Uterus (tissue), 4 donors: ENCODE data around the gene FNIP1. TPM values are rescaled to one million over a fixed set of nuclear protein-coding genes. Genes with fewer than 3 reads are reported as not detected.
"Not testable (repeated sequence)": the region's sequence is repeated elsewhere in the genome, so short reads cannot be mapped to it uniquely, and the experiment has no call there.

ENCODE experiments used
- DNase-seq, 2 donors: peaks; one replicate each; pipeline ENCODE4 v3.0.0-alpha.2; 2019 to 2020
- H3K27ac ChIP-seq, 2 donors: fragments of 200-600 bp; sonication (generic); 1 replicate in 1 of 2; 2 replicates in 1 of 2; pipeline ENCODE4 v1.5.1; 2016 to 2018
- H3K27me3 ChIP-seq, 2 donors: fragments of 200-600 bp; sonication (generic); one replicate each; pipeline ENCODE4 v1.5.1; 2018 to 2019; ENCODE audit warnings: control low read depth in 1 of 2
- H3K36me3 ChIP-seq, 2 donors: fragments of 200-600 bp; sonication (generic); one replicate each; pipeline ENCODE4 v1.5.1; 2019; ENCODE audit warnings: control low read depth in 1 of 2
- H3K4me1 ChIP-seq, 2 donors: fragments of 200-600 bp; sonication (generic); one replicate each; pipeline ENCODE4 v1.5.1; 2018 to 2019; ENCODE audit warnings: control low read depth in 1 of 2
- H3K4me3 ChIP-seq, 2 donors: fragments of 200-600 bp; sonication (generic); 1 replicate in 1 of 2; 2 replicates in 1 of 2; pipeline ENCODE4 v1.5.1; 2018 to 2019; ENCODE audit warnings: mild to moderate bottlenecking in 1 of 2
- H3K9me3 ChIP-seq, 2 donors: fragments of 200-600 bp; sonication (generic); one replicate each; pipeline ENCODE4 v1.5.1; 2019; ENCODE audit warnings: control low read depth in 1 of 2
- CTCF ChIP-seq, 4 experiments: fragments of 200-600 bp in 2 of 4; fragments of 450-650 bp in 2 of 4; sonication (generic) in 2 of 4; IDR thresholded peaks; one replicate each; pipeline ENCODE4 v1.5.1; 2016 to 2019; ENCODE audit warnings: antibody characterized with exemption in 4 of 4, mild to moderate bottlenecking in 2 of 4, moderate library complexity in 1 of 4
- POLR2A ChIP-seq, 2 donors: fragments of 450-650 bp; IDR thresholded peaks; one replicate each; pipeline ENCODE4 v1.6.1; 2016; ENCODE audit warnings: antibody characterized with exemption in 2 of 2, mild to moderate bottlenecking in 1 of 2, moderate library complexity in 1 of 2
- intact Hi-C: fragments of 100-400 bp; cut with DNase I; formaldehyde crosslinking; loops from one replicate; pipeline ENCODE4 v1.15.1; 2023; ENCODE audit warnings: low total_unique reads
- total RNA-seq, 4 donors: library from RNA; depleted of rRNA in 3 of 4; stranded (reverse); fragments of >200 nt in 3 of 4; gene quantifications; one replicate each; pipeline versions ENCODE4 v1.1.0 to v1.2.4, GENCODE V29; 2014 to 2023
- donor health status: DM: yes; HTN: yes; CAD: no.

Gene FNIP1
- total RNA-seq = 10 to 100 TPM; 32.4 to 89.6 (median 61.0) TPM

GRCh38 chr5:131796793-131797693 is at the start of gene FNIP1:
Gene FNIP1, minus strand, starts transcription at chr5:131797017. Its CDS starts 96 bp downstream, at chr5:131796921.
- Histone ChIP-seq H3K4me1 (no peaks in the 10 kb centered on the region), H3K27me3 (no peaks in the 10 kb centered on the region), H3K4me3 (peak within 1 kb of the TSS; percentile 72 to 94), H3K36me3 (no peaks in the 10 kb centered on the region), H3K9me3 (no peaks in the 10 kb centered on the region), H3K27ac (peak within 1 kb of the TSS; percentile 95 to 99)
- intact Hi-C loops = no loop called here
- DNase-seq = peak; percentile 99
- TF ChIP-seq CTCF (IDR thresholded peaks at IDR 0.05) (peak in 1 of 4 experiments; percentile 13), POLR2A (IDR thresholded peaks at IDR 0.05) (peak; percentile 95 to 97)

DNA sequence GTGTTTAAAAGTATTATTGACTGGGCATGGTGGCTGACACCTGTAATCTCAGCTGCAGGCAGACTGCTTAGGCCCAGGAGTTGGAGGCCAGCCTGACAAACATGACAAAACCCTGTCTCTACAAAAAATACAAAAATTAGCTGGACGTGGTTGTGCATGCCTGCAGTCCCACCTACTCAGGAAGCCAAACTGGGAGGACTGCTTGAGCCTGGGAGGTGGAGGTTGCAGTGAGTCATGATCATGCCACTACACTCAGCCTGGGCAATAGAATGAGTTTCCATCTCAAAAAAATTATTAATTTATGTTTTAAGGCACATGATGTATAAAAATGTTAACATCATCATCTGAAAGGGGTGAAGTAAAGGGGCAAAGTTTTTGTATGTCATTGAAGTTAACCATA is 49.7 kb upstream of the FNIP1 start:
- H3K36me3 ChIP-seq = no peaks in the 10 kb centered on the region
- no peak overlapping the region for H3K27ac ChIP-seq
- peaks cover 0 to 5% of the 10 kb centered on the region in 2 donors for H3K9me3 ChIP-seq
- DNase-seq = no peak
- intact Hi-C loops = no loop called here
- H3K4me1 ChIP-seq = no peaks in the 10 kb centered on the region
- no peak for TF ChIP-seq CTCF (IDR thresholded peaks at IDR 0.05)
- TF ChIP-seq POLR2A (IDR thresholded peaks at IDR 0.05) = no peak
- H3K4me3 ChIP-seq = no peak overlapping the region
- H3K27me3 ChIP-seq = no peaks in the 10 kb centered on the region

DNA sequence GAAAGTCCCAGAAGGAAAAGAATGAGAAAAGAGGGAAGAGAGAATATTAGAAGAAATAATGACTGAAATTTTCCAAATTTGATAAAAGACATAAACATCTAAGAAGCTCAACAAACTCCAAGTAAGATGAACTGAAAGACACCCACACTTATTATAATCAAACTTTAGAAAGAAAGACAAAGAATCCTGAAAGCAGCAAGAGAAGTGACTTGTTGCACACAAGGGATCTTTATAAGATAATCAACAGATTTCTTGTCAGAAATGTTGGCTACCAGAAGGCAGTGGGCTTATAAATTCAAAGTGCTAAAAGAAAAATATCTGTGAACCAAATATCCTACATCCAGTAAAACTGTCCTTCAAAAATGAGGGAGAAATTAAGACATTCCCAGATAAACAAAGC is 49.0 kb upstream of the FNIP1 start:
- TF ChIP-seq POLR2A (IDR thresholded peaks at IDR 0.05) = no peak
- TF ChIP-seq CTCF (IDR thresholded peaks at IDR 0.05) = no peak
- Histone ChIP-seq H3K36me3 (no peaks in the 10 kb centered on the region), H3K27ac (no peak overlapping the region), H3K9me3 (peaks cover 0 to 5% of the 10 kb centered on the region in 2 donors), H3K4me1 (no peaks in the 10 kb centered on the region), H3K4me3 (no peak overlapping the region), H3K27me3 (no peaks in the 10 kb centered on the region)
- DNase-seq = no peak
- intact Hi-C loops = no loop called here

- intact Hi-C loops, H3K27me3 ChIP-seq, H3K9me3 ChIP-seq, DNase-seq, H3K4me1 ChIP-seq, H3K36me3 ChIP-seq, H3K4me3 ChIP-seq, H3K27ac ChIP-seq: not testable (repeated sequence)
These were observed 46.2 kb upstream of the FNIP1 start for GRCh38 chr5:131842971-131843370.

- H3K27me3 ChIP-seq, H3K9me3 ChIP-seq, H3K36me3 ChIP-seq, intact Hi-C loops, H3K4me1 ChIP-seq, H3K4me3 ChIP-seq, DNase-seq, H3K27ac ChIP-seq: not testable (repeated sequence)
These were observed 35.9 kb upstream of the FNIP1 start for GRCh38 chr5:131832702-131833101.

- no peaks in the 10 kb centered on the region for H3K36me3 ChIP-seq
- intact Hi-C loops = no loop called here
- no peaks in the 10 kb centered on the region for H3K27me3 ChIP-seq
- no peak for DNase-seq
- TF ChIP-seq CTCF (IDR thresholded peaks at IDR 0.05) (no peak), POLR2A (IDR thresholded peaks at IDR 0.05) (no peak)
- no peak overlapping the region for H3K27ac ChIP-seq
- no peaks in the 10 kb centered on the region for H3K4me1 ChIP-seq
- no peak overlapping the region for H3K4me3 ChIP-seq
- H3K9me3 ChIP-seq = no peaks in the 10 kb centered on the region
These were observed 28.7 kb upstream of the FNIP1 start for GRCh38 chr5:131825404-131826013.
